H1 (cell line): ENCODE results near the gene IYD. TPM values are rescaled to one million over a fixed set of nuclear protein-coding genes. Genes with fewer than 3 reads are reported as not detected.

Experiments
- CTCF ChIA-PET: fragments of 300-600 bp; sonication (Branson Sonifier 250); formaldehyde crosslinking; loops from one replicate; lab custom pipeline; 2021; ENCODE audit not compliant: partially characterized antibody; lab: Charles Lee
- POLR2A ChIA-PET: fragments of 300-600 bp; sonication (Branson Sonifier 250); formaldehyde crosslinking; loops from one replicate; lab custom pipeline; 2021; ENCODE audit warnings: inconsistent platforms; ENCODE audit not compliant: partially characterized antibody; lab: Charles Lee
- DNase-seq, 2 experiments: peaks; one replicate each; pipeline versions ENCODE4 v3.0.0 to v3.0.0-alpha.2; 2010 to 2022; ENCODE audit warnings: low spot score in 2 of 2, low read depth in 1 of 2, mixed read lengths in 1 of 2
- FAIRE-seq: peaks from 2 replicates; lab custom pipeline; 2011; peaks lifted over from hg19 to GRCh38; lab: Jason Lieb, UNC
- H2AFZ ChIP-seq: 2 replicates; pipeline ENCODE4 v1.8.1; 2012; ENCODE audit warnings: low read length, inconsistent platforms
- H2AK5ac ChIP-seq: 2 replicates; pipeline ENCODE4 v1.6.1; 2013; ENCODE audit warnings: low read depth, low read length
- H2BK120ac ChIP-seq: replicated peaks from 2 replicates; pipeline ENCODE3; 2013; ENCODE audit warnings: low read depth, low read length, inconsistent platforms
- H2BK12ac ChIP-seq: 2 replicates; pipeline ENCODE4 v1.6.1; 2013; ENCODE audit warnings: low read depth, low read length
- H2BK15ac ChIP-seq: 2 replicates; pipeline ENCODE4 v1.6.1; 2013; ENCODE audit warnings: low read length
- H2BK20ac ChIP-seq: 2 replicates; pipeline ENCODE4 v1.6.1; 2013; ENCODE audit warnings: low read length
- H2BK5ac ChIP-seq: 2 replicates; pipeline ENCODE4 v1.6.1; 2013; ENCODE audit warnings: low read depth, low read length
- H3K14ac ChIP-seq: 2 replicates; pipeline ENCODE4 v1.6.1; 2013; ENCODE audit warnings: inconsistent platforms; ENCODE audit not compliant: insufficient read length
- H3K18ac ChIP-seq: 2 replicates; pipeline ENCODE4 v1.6.1; 2013; ENCODE audit warnings: low read length; ENCODE audit errors: extremely low read depth
- H3K23ac ChIP-seq: 2 replicates; pipeline ENCODE4 v1.6.1; 2013; ENCODE audit warnings: inconsistent platforms; ENCODE audit not compliant: insufficient read length
- H3K23me2 ChIP-seq: 2 replicates; pipeline ENCODE4 v1.6.1; 2013; ENCODE audit warnings: low read depth, low read length
- H3K27ac ChIP-seq: 2 replicates; pipeline ENCODE4 v1.6.1; 2011; ENCODE audit warnings: low read depth, low read length, inconsistent platforms
- H3K27me3 ChIP-seq, 4 experiments: replicated peaks in 1 of 4; 1 replicate in 1 of 4; 2 replicates in 3 of 4; pipeline versions ENCODE4 v1.6.1 to v1.8.1; 2011 to 2013; ENCODE audit warnings: low read length in 3 of 4, mild to moderate bottlenecking in 3 of 4, inconsistent platforms in 2 of 4, mixed read lengths in 2 of 4, moderate library complexity in 1 of 4; ENCODE audit not compliant: control insufficient read depth in 3 of 4, insufficient read depth in 3 of 4; ENCODE audit errors: extremely low read depth in 1 of 4
- H3K36me3 ChIP-seq, 4 experiments: 2 replicates each; pipeline versions ENCODE4 v1.6.1 to v1.8.1; 2011 to 2013; ENCODE audit warnings: mild to moderate bottlenecking in 4 of 4, low read length in 3 of 4, moderate library complexity in 2 of 4, control low read depth in 1 of 4, inconsistent platforms in 1 of 4; ENCODE audit not compliant: insufficient read depth in 4 of 4, control insufficient read depth in 2 of 4
- H3K4ac ChIP-seq: replicated peaks from 2 replicates; pipeline ENCODE3; 2013; ENCODE audit warnings: low read length, low read depth, mixed read lengths, inconsistent platforms; ENCODE audit not compliant: insufficient read length
- H3K4me1 ChIP-seq, 4 experiments: replicated peaks in 1 of 4; 1 replicate in 1 of 4; 2 replicates in 3 of 4; pipeline versions ENCODE4 v1.6.1 to v1.8.1; 2011 to 2013; ENCODE audit warnings: low read length in 3 of 4, inconsistent platforms in 2 of 4, mixed read lengths in 1 of 4; ENCODE audit not compliant: insufficient read depth in 4 of 4, control insufficient read depth in 3 of 4
- H3K4me2 ChIP-seq, 2 experiments: 2 replicates each; pipeline versions ENCODE4 v1.6.1 to v1.8.1; 2011 to 2013; ENCODE audit warnings: low read depth in 2 of 2, low read length in 2 of 2, control low read depth in 1 of 2, inconsistent platforms in 1 of 2, mild to moderate bottlenecking in 1 of 2; ENCODE audit not compliant: insufficient read depth in 1 of 2
- H3K4me3 ChIP-seq, 4 experiments: fragments of 200-600, 300-600 bp in 1 of 4; sonication (generic), shearing (Covaris generic), sonication (Bioruptor Twin) in 1 of 4; 2 replicates each; pipeline versions ENCODE4 v1.5.1 to v1.8.1; 2011 to 2016; ENCODE audit warnings: low read length in 4 of 4, low read depth in 3 of 4, control low read depth in 2 of 4, inconsistent platforms in 2 of 4, mild to moderate bottlenecking in 2 of 4, mixed read lengths in 1 of 4, moderate library complexity in 1 of 4; ENCODE audit not compliant: insufficient read depth in 2 of 4; ENCODE audit errors: extremely low read depth in 1 of 4
- H3K56ac ChIP-seq: replicated peaks from 2 replicates; pipeline ENCODE3; 2013; ENCODE audit warnings: low read depth, mild to moderate bottlenecking, mixed read lengths, low read length, inconsistent platforms; ENCODE audit not compliant: insufficient read length
- H3K79me1 ChIP-seq: 2 replicates; pipeline ENCODE4 v1.6.1; 2013; ENCODE audit warnings: low read depth, low read length, control low read depth
- H3K79me2 ChIP-seq, 2 experiments: 2 replicates each; pipeline versions ENCODE4 v1.6.1 to v1.8.1; 2012 to 2013; ENCODE audit warnings: low read length in 2 of 2, mild to moderate bottlenecking in 2 of 2, inconsistent platforms in 1 of 2; ENCODE audit not compliant: insufficient read depth in 2 of 2, control insufficient read depth in 1 of 2
- H3K9ac ChIP-seq, 4 experiments: replicated peaks in 1 of 4; 1 replicate in 1 of 4; 2 replicates in 3 of 4; pipeline versions ENCODE4 v1.6.1 to v1.8.1; 2011 to 2013; ENCODE audit warnings: low read depth in 3 of 4, low read length in 3 of 4, control low read depth in 2 of 4, mild to moderate bottlenecking in 2 of 4, moderate library complexity in 2 of 4, inconsistent platforms in 1 of 4; ENCODE audit errors: extremely low read depth in 1 of 4
- H3K9me3 ChIP-seq, 2 experiments: 2 replicates each; pipeline versions ENCODE4 v1.6.1 to v1.8.1; 2012 to 2013; ENCODE audit warnings: mild to moderate bottlenecking in 2 of 2, moderate library complexity in 2 of 2, control low read depth in 1 of 2, inconsistent platforms in 1 of 2, low read depth in 1 of 2, low read length in 1 of 2, mixed read lengths in 1 of 2; ENCODE audit not compliant: insufficient read depth in 2 of 2
- H4K20me1 ChIP-seq, 2 experiments: replicated peaks in 1 of 2; 2 replicates each; pipeline versions ENCODE3 to v1.8.1; 2011 to 2013; ENCODE audit warnings: inconsistent platforms in 2 of 2, low read length in 2 of 2, mild to moderate bottlenecking in 1 of 2; ENCODE audit not compliant: insufficient read depth in 2 of 2, control insufficient read depth in 1 of 2
- H4K5ac ChIP-seq: 2 replicates; pipeline ENCODE4 v1.6.1; 2013; ENCODE audit warnings: low read length, low read depth, mixed read lengths, inconsistent platforms; ENCODE audit not compliant: insufficient read length
- H4K8ac ChIP-seq: 2 replicates; pipeline ENCODE4 v1.8.0; 2013; ENCODE audit warnings: mild to moderate bottlenecking, moderate library complexity, low read length, inconsistent platforms; ENCODE audit not compliant: insufficient read depth; ENCODE audit errors: extremely low read depth
- H4K91ac ChIP-seq: replicated peaks from 2 replicates; pipeline ENCODE3; 2013; ENCODE audit warnings: low read length, mixed read lengths, inconsistent platforms; ENCODE audit not compliant: insufficient read length
- ASH2L ChIP-seq: fragments of 200-600, 300-600 bp; sonication (generic); IDR thresholded peaks from one replicate; pipeline ENCODE4 v1.7.1; 2017; ENCODE audit warnings: low read length
- EP300 ChIP-seq, 2 experiments: IDR thresholded peaks; 1 replicate in 1 of 2; 2 replicates in 1 of 2; pipeline ENCODE4 v1.6.1; 2011 to 2012; ENCODE audit warnings: low read depth in 2 of 2, low read length in 2 of 2, mild to moderate bottlenecking in 2 of 2, borderline replicate concordance in 1 of 2, inconsistent platforms in 1 of 2, moderate library complexity in 1 of 2
- GTF2F1 ChIP-seq: IDR thresholded peaks from 2 replicates; pipeline ENCODE4 v1.6.1; 2012; ENCODE audit warnings: low read depth, low read length, improper control_type of control experiment, borderline replicate concordance
- JUN ChIP-seq: IDR thresholded peaks from 2 replicates; pipeline ENCODE4 v1.6.1; 2011; ENCODE audit warnings: low read depth, mild to moderate bottlenecking, improper control_type of control experiment, low read length
- KDM1A ChIP-seq: fragments of 200-600, 300-600 bp; sonication (generic); IDR thresholded peaks from 2 replicates; pipeline ENCODE4 v1.7.1; 2016; ENCODE audit warnings: mild to moderate bottlenecking, low read length, borderline replicate concordance
- KDM5A ChIP-seq: fragments of 200-600 bp; IDR thresholded peaks from 2 replicates; pipeline ENCODE4 v1.7.1; 2012; ENCODE audit warnings: mild to moderate bottlenecking, low read length, inconsistent platforms, mixed read lengths
- MAFK ChIP-seq: IDR thresholded peaks from 2 replicates; pipeline ENCODE4 v1.6.1; 2012; ENCODE audit warnings: low read depth, mild to moderate bottlenecking, improper control_type of control experiment, low read length
- RBBP5 ChIP-seq: IDR thresholded peaks from 2 replicates; pipeline ENCODE4 v1.7.1; 2012; ENCODE audit warnings: low read depth, mild to moderate bottlenecking, inconsistent platforms, low read length, moderate library complexity, borderline replicate concordance
- RFX5 ChIP-seq: IDR thresholded peaks from 2 replicates; pipeline ENCODE4 v1.6.1; 2011; ENCODE audit warnings: low read depth, low read length, improper control_type of control experiment, borderline replicate concordance
- SIX5 ChIP-seq: IDR thresholded peaks from 2 replicates; pipeline ENCODE4 v1.6.1; 2011; ENCODE audit warnings: mild to moderate bottlenecking, low read depth, low read length
- SP1 ChIP-seq: IDR thresholded peaks from 2 replicates; pipeline ENCODE4 v1.6.1; 2011; ENCODE audit warnings: low read depth, low read length
- YY1 ChIP-seq: IDR thresholded peaks from 2 replicates; pipeline ENCODE4 v1.6.1; 2011; ENCODE audit warnings: low read depth, mild to moderate bottlenecking, low read length
- WGBS, 2 experiments: shearing (Covaris generic) in 1 of 2; methylation state at CpG; one replicate each; pipeline versions ENCODE4 v1.1.6 to v1.1.7; 2013 to 2015; ENCODE audit warnings: low lambda C conversion rate in 2 of 2, mixed read lengths in 2 of 2, inconsistent platforms in 1 of 2, low coverage in 1 of 2, missing lambda C conversion rate in 1 of 2; ENCODE audit not compliant: insufficient replicate concordance in 2 of 2, insufficient coverage in 1 of 2, insufficient read length in 1 of 2; ENCODE audit errors: extremely low coverage in 1 of 2, missing lambda C conversion rate in 1 of 2; 5-methylcytosine and 5-hydroxymethylcytosine counted together
- polyA plus RNA-seq, 7 experiments: library from polyadenylated mRNA; depleted of rRNA in 3 of 7; stranded (reverse) in 5 of 7; unstranded in 2 of 7; fragments of >200 nt in 5 of 7; fragments of 200-250 nt in 2 of 7; gene quantifications; 1 replicate in 5 of 7; 2 replicates in 1 of 7; 4 replicates in 1 of 7; pipeline versions ENCODE4 v1.2.1 to v1.2.3, GENCODE V29; 2011 to 2013; ENCODE audit warnings: missing spikeins in 2 of 7, mixed read lengths in 2 of 7
- total RNA-seq: library from RNA; stranded (reverse); fragmentation: NEBNext Ultra II Directional; extraction: Animal tissue kit (Norgen Biotek cat#: 25700); gene quantifications from 2 replicates; pipeline ENCODE4 v1.2.1, GENCODE V29; 2021

The IYD gene
- total and polyA plus RNA-seq, 2 of the 8 experiments (the other 6 are each of a cell fraction or from before 2014, with no cell fraction given): not detected

- Histone ChIP-seq H3K4ac (no peak overlapping the region), H3K27ac (no peak overlapping the region), H2BK12ac (no peak overlapping the region), H3K36me3 (no peaks in the 10 kb centered on the region), H3K4me3 (no peak overlapping the region), H3K79me2 (no peaks in the 10 kb centered on the region), H2BK5ac (no peak overlapping the region), H3K4me2 (no peak overlapping the region), H2BK15ac (no peak overlapping the region)
- ChIA-PET POLR2A (no interaction called here), CTCF (interaction anchor here (1.0 kb wide), 1 partner anchor 367 kb away, joined by 3 read pairs; no protein-coding TSS in a partner anchor)
- no peak for TF ChIP-seq GTF2F1
- no peak for TF ChIP-seq EP300 (IDR thresholded peaks at IDR 0.05; ENCODE audit: borderline replicate concordance in 1 of 2, low read depth in 2 of 2, low read length in 2 of 2)
- TF ChIP-seq MAFK: no peak
- TF ChIP-seq JUN: no peak
- no peak for TF ChIP-seq ASH2L
- no peak for TF ChIP-seq RBBP5
- TF ChIP-seq SP1: no peak
- no peak for TF ChIP-seq RFX5
- TF ChIP-seq KDM1A: no peak
- TF ChIP-seq SIX5: no peak
- TF ChIP-seq KDM5A: no peak
- TF ChIP-seq YY1: no peak
- TF ChIP-seq, all 59 proteins: peak for 0
- Histone ChIP-seq H2BK20ac (no peak overlapping the region), H3K23me2 (no peaks in the 10 kb centered on the region), H3K9me3 (no peaks in the 10 kb centered on the region), H3K4me1 (peaks cover 0 to 5% (median 3%) of the 10 kb centered on the region in 4 experiments; a peak in 2 of 7 replicates), H3K18ac (no peak overlapping the region), H2BK120ac (no peak overlapping the region), H4K5ac (no peak overlapping the region), H3K56ac (no peak overlapping the region), H2AFZ (no peak overlapping the region), H4K91ac (no peak overlapping the region), H4K20me1 (no peaks in the 10 kb centered on the region), H4K8ac (no peak overlapping the region), H2AK5ac (no peak overlapping the region), H3K9ac (no peak overlapping the region), H3K14ac (no peak overlapping the region), H3K79me1 (no peaks in the 10 kb centered on the region), H3K23ac (no peak overlapping the region), H3K27me3 (no peaks in the 10 kb centered on the region)
- no peak for FAIRE-seq
- DNase-seq: no peak
- 84% methylated on average over 3 of the region's 3 CpGs; no CpG with 5 or more reads in 1 of the 2 experiments for WGBS, 2 experiments
Observed at GRCh38 chr6:150450918-150451317, 82.1 kb downstream of the IYD start.
